ENCODE measurements around the gene RTL1.

Gene RTL1

GRCh38 chr14:100865682-100866591 lies 37.6 kb downstream of the RTL1 start:
- H3K36me3 ChIP-seq (replicated peaks; ENCODE audit: low read depth, low read length) = no peaks in the 10 kb centered on the region

DNA sequence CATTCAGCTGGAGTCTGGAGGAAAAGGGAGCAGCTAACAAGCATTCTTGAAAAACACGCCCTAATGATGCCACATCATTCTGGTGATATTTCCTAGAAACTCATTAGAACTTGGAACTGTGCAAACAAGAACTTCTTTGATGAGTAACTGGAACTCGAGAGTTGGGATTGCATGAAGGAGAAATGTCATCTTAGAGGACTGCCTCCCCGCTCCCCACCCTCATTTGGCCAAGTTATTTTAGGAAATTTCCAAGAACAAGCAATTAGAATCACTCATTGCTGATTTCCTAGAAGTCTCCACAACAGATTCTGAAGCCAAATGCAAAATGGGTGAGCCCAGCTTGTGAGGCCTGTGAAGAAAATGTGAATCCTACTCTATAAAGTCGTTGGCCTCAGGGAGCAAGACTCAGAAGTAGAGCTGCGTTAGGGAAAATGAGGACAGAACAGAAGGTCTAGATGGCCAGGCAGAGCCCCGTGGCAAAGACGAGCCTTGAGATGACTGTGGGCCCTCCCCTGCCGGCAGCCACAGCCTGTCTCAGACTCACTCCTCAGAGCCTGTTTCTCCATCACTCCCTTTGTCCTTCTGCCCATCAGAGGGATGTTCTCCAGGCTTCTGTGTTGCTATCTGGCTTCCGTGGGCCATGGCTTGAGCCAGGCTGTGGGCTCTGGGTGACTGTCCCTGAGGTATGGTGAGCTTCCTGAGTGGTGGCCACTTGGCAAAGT lies 38.4 kb downstream of the RTL1 start:
- Histone ChIP-seq H3K27ac (ENCODE audit: low read length) (no peak overlapping the region), H3K4me2 (ENCODE audit: low read length) (no peak overlapping the region), H3K36me3 (replicated peaks; ENCODE audit: low read depth, low read length) (no peaks in the 10 kb centered on the region), H3K4me1 (ENCODE audit: low read length) (no peaks in the 10 kb centered on the region), H3K79me2 (ENCODE audit: low read length) (no peaks in the 10 kb centered on the region), H3K4me3 (ENCODE audit: low read length) (no peak overlapping the region), H3K27me3 (ENCODE audit: low read depth, low read length) (0 out of 2 replicates have a peak, but pooled peaks cover 8% of the 10 kb centered on the region), H4K20me1 (ENCODE audit: insufficient read depth, low read length) (no peaks in the 10 kb centered on the region), H3K9me3 (ENCODE audit: insufficient read depth, low read length) (no peaks in the 10 kb centered on the region), H2AFZ (ENCODE audit: low read depth, low read length) (no peak overlapping the region), H3K9ac (ENCODE audit: low read length) (no peak overlapping the region)
- no peak for TF ChIP-seq EZH2phosphoT487 (IDR thresholded peaks at IDR 0.05; ENCODE audit: low read depth)
- TF ChIP-seq, protein P1, sequence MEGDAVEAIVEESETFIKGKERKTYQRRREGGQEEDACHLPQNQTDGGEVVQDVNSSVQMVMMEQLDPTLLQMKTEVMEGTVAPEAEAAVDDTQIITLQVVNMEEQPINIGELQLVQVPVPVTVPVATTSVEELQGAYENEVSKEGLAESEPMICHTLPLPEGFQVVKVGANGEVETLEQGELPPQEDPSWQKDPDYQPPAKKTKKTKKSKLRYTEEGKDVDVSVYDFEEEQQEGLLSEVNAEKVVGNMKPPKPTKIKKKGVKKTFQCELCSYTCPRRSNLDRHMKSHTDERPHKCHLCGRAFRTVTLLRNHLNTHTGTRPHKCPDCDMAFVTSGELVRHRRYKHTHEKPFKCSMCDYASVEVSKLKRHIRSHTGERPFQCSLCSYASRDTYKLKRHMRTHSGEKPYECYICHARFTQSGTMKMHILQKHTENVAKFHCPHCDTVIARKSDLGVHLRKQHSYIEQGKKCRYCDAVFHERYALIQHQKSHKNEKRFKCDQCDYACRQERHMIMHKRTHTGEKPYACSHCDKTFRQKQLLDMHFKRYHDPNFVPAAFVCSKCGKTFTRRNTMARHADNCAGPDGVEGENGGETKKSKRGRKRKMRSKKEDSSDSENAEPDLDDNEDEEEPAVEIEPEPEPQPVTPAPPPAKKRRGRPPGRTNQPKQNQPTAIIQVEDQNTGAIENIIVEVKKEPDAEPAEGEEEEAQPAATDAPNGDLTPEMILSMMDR (IDR thresholded peaks at IDR 0.05; ENCODE audit: low read depth, low read length) = no peak

More at GRCh38 chr14:100865682-100866591, 37.6 kb downstream of the RTL1 start:
- no peaks in the 10 kb centered on the region for H3K4me1 ChIP-seq (ENCODE audit: low read length)
- no peak overlapping the region for H3K4me2 ChIP-seq (ENCODE audit: low read length)
- no peaks in the 10 kb centered on the region for H3K9me3 ChIP-seq (ENCODE audit: insufficient read depth, low read length)
- no peaks in the 10 kb centered on the region for H3K79me2 ChIP-seq (ENCODE audit: low read length)
- no peak overlapping the region for H3K4me3 ChIP-seq (ENCODE audit: low read length)
- H2AFZ ChIP-seq (ENCODE audit: low read depth, low read length) = no peak overlapping the region
- H3K27me3 ChIP-seq (ENCODE audit: low read depth, low read length) = 0 out of 2 replicates have a peak, but pooled peaks cover 8% of the 10 kb centered on the region
- TF ChIP-seq EZH2phosphoT487 (IDR thresholded peaks at IDR 0.05; ENCODE audit: low read depth) = no peak
- TF ChIP-seq, protein P1 (IDR thresholded peaks at IDR 0.05; ENCODE audit: low read depth, low read length) = no peak
- H4K20me1 ChIP-seq (ENCODE audit: insufficient read depth, low read length) = no peaks in the 10 kb centered on the region
- no peak overlapping the region for H3K27ac ChIP-seq (ENCODE audit: low read length)
- H3K9ac ChIP-seq (ENCODE audit: low read length) = no peak overlapping the region

GRCh38 chr14:100864206-100864605 lies 39.3 kb downstream of the RTL1 start:
- H3K27me3 ChIP-seq (ENCODE audit: low read depth, low read length) = 0 out of 2 replicates have a peak, but pooled peaks cover 8% of the 10 kb centered on the region
- H3K9me3 ChIP-seq (ENCODE audit: insufficient read depth, low read length) = no peaks in the 10 kb centered on the region
- H3K4me2 ChIP-seq (ENCODE audit: low read length) = no peak overlapping the region
- no peaks in the 10 kb centered on the region for H3K36me3 ChIP-seq (replicated peaks; ENCODE audit: low read depth, low read length)
- H3K27ac ChIP-seq (ENCODE audit: low read length) = no peak overlapping the region
- H3K9ac ChIP-seq (ENCODE audit: low read length) = no peak overlapping the region
- H3K4me3 ChIP-seq (ENCODE audit: low read length) = no peak overlapping the region
- H4K20me1 ChIP-seq (ENCODE audit: insufficient read depth, low read length) = no peaks in the 10 kb centered on the region
- no peak overlapping the region for H2AFZ ChIP-seq (ENCODE audit: low read depth, low read length)
- no peaks in the 10 kb centered on the region for H3K79me2 ChIP-seq (ENCODE audit: low read length)
- no peak for TF ChIP-seq EZH2phosphoT487 (IDR thresholded peaks at IDR 0.05; ENCODE audit: low read depth)
- TF ChIP-seq, protein P1 (IDR thresholded peaks at IDR 0.05; ENCODE audit: low read depth, low read length) = no peak
- no peaks in the 10 kb centered on the region for H3K4me1 ChIP-seq (ENCODE audit: low read length)

GRCh38 chr14:100862793-100863192 lies 40.7 kb downstream of the RTL1 start:
- no peak overlapping the region for H3K4me3 ChIP-seq (ENCODE audit: low read length)
- no peaks in the 10 kb centered on the region for H3K4me1 ChIP-seq (ENCODE audit: low read length)
- H3K9me3 ChIP-seq (ENCODE audit: insufficient read depth, low read length) = no peaks in the 10 kb centered on the region
- no peaks in the 10 kb centered on the region for H4K20me1 ChIP-seq (ENCODE audit: insufficient read depth, low read length)
- TF ChIP-seq, protein P1 (IDR thresholded peaks at IDR 0.05; ENCODE audit: low read depth, low read length) = no peak
- TF ChIP-seq EZH2phosphoT487 (IDR thresholded peaks at IDR 0.05; ENCODE audit: low read depth) = no peak
- no peak overlapping the region for H2AFZ ChIP-seq (ENCODE audit: low read depth, low read length)
- no peak overlapping the region for H3K9ac ChIP-seq (ENCODE audit: low read length)
- H3K27me3 ChIP-seq (ENCODE audit: low read depth, low read length) = 0 out of 2 replicates have a peak, but pooled peaks cover 8% of the 10 kb centered on the region
- H3K27ac ChIP-seq (ENCODE audit: low read length) = no peak overlapping the region
- H3K79me2 ChIP-seq (ENCODE audit: low read length) = no peaks in the 10 kb centered on the region
- H3K36me3 ChIP-seq (replicated peaks; ENCODE audit: low read depth, low read length) = no peaks in the 10 kb centered on the region
- no peak overlapping the region for H3K4me2 ChIP-seq (ENCODE audit: low read length)
